Measurements from ENCODE around the gene LMBRD1.

LMBRD1 gene

DNA sequence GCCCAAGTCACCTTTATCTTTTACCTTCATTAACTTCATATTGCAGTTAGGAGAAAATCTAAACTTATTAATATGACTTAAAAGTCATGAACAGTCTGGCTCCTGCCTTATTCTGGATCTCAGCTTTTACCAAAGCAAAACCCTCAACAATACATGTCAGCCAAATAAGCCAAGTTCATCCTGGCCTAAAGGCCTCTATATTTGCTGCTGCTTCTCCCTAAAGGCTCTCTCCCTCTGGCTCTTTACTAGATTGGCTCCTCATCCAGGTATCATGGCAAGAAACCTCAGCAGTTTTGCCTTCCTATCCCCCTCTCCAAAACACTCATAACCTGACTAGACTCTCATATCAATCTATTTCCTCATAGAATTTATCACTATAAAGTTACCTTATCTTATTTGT lies 11.1 kb downstream of the LMBRD1 start:
- DNase-seq (ENCODE audit: low read depth, low spot score) = no peak
- Histone ChIP-seq H3K9ac (ENCODE audit: insufficient read length, low read depth) (no peak overlapping the region), H3K36me3 (ENCODE audit: insufficient read depth, insufficient read length, low read length) (peaks cover 6% of the 10 kb centered on the region), H3K4me3 (ENCODE audit: insufficient read length, low read depth) (no peak overlapping the region), H3K9me3 (ENCODE audit: insufficient read depth, low read length) (no peaks in the 10 kb centered on the region), H3K4me1 (ENCODE audit: insufficient read depth, insufficient read length) (no peaks in the 10 kb centered on the region), H3K27me3 (ENCODE audit: insufficient read depth, insufficient read length) (no peaks in the 10 kb centered on the region)
- TF ChIP-seq YY1 (IDR thresholded peaks at IDR 0.05; ENCODE audit: insufficient read depth, insufficient read length) (no peak), SUZ12 (IDR thresholded peaks at IDR 0.05; ENCODE audit: extremely low read depth, insufficient read depth, insufficient read length) (no peak), ZNF274 (IDR thresholded peaks at IDR 0.05; ENCODE audit: low read depth, low read length) (no peak)

DNA sequence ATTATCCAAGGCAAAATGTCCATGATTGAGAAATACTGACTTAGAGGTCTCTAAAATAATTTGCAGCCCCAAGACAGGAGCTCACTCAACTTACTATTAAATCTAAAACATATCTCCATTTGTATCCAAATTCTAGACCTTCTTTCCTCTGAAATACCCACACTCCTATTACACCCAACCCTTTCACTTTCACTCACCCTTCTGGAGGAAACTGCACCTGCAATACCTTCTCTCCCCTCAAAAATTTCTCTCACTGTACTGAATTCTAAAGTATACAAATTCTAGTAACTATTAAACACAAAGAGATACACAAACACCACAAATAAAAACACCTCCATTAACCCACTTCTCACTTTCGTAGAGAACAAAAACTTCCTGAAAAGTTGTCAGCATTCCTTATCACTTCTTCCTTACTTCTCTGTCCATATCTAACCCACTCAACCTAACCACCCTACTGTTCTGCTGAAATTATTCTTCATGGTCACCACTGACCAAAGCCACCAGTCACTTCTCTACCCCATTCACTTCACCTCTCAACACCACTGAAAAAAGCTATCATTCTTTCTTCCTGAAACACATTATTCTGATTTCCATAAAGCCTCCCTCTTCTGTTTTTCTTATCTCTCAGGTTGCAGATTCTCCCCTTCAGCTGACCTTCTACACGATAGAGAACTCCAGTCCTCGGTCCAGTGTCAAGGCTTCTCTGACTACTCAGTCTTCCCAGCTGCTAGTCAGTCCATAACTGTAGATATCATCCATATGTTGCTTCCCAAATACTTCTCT lies 12.0 kb downstream of the LMBRD1 start:
- Histone ChIP-seq H3K27me3 (ENCODE audit: insufficient read depth, insufficient read length) (no peaks in the 10 kb centered on the region), H3K9ac (ENCODE audit: insufficient read length, low read depth) (no peak overlapping the region), H3K4me1 (ENCODE audit: insufficient read depth, insufficient read length) (no peaks in the 10 kb centered on the region), H3K4me3 (ENCODE audit: insufficient read length, low read depth) (no peak overlapping the region), H3K9me3 (ENCODE audit: insufficient read depth, low read length) (no peaks in the 10 kb centered on the region), H3K36me3 (ENCODE audit: insufficient read depth, insufficient read length, low read length) (peaks cover 3% of the 10 kb centered on the region)
- TF ChIP-seq ZNF274 (IDR thresholded peaks at IDR 0.05; ENCODE audit: low read depth, low read length) = no peak
- TF ChIP-seq YY1 (IDR thresholded peaks at IDR 0.05; ENCODE audit: insufficient read depth, insufficient read length) = no peak
- TF ChIP-seq SUZ12 (IDR thresholded peaks at IDR 0.05; ENCODE audit: extremely low read depth, insufficient read depth, insufficient read length) = no peak
- DNase-seq (ENCODE audit: low read depth, low spot score) = no peak

DNA sequence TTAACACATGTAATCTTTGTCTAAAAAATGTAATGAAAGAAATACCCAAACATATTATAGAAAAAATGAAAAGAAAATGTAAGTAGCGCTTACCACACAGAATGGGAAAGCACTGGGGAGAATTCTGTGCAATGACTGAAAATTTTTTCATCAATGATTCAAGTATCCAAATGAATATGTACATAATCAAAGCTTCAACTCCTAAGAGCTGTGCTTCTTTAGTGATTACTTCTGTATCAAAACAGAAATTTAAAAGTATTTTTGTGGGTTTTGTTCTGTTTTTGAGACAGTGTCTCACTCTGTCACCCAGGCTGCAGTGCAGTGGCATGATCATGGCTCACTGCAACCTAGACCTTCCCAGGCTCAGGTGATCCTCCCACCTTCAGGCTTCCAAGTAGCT lies 13.7 kb downstream of the LMBRD1 start:
- no peak overlapping the region for H3K9ac ChIP-seq (ENCODE audit: insufficient read length, low read depth)
- no peak overlapping the region for H3K4me3 ChIP-seq (ENCODE audit: insufficient read length, low read depth)
- no peaks in the 10 kb centered on the region for H3K4me1 ChIP-seq (ENCODE audit: insufficient read depth, insufficient read length)
- no peaks in the 10 kb centered on the region for H3K27me3 ChIP-seq (ENCODE audit: insufficient read depth, insufficient read length)
- TF ChIP-seq SUZ12 (IDR thresholded peaks at IDR 0.05; ENCODE audit: extremely low read depth, insufficient read depth, insufficient read length) = no peak
- TF ChIP-seq YY1 (IDR thresholded peaks at IDR 0.05; ENCODE audit: insufficient read depth, insufficient read length) = no peak
- TF ChIP-seq ZNF274 (IDR thresholded peaks at IDR 0.05; ENCODE audit: low read depth, low read length) = no peak
- no peaks in the 10 kb centered on the region for H3K36me3 ChIP-seq (ENCODE audit: insufficient read depth, insufficient read length, low read length)
- DNase-seq (ENCODE audit: low read depth, low spot score) = no peak
- H3K9me3 ChIP-seq (ENCODE audit: insufficient read depth, low read length) = no peaks in the 10 kb centered on the region

DNA sequence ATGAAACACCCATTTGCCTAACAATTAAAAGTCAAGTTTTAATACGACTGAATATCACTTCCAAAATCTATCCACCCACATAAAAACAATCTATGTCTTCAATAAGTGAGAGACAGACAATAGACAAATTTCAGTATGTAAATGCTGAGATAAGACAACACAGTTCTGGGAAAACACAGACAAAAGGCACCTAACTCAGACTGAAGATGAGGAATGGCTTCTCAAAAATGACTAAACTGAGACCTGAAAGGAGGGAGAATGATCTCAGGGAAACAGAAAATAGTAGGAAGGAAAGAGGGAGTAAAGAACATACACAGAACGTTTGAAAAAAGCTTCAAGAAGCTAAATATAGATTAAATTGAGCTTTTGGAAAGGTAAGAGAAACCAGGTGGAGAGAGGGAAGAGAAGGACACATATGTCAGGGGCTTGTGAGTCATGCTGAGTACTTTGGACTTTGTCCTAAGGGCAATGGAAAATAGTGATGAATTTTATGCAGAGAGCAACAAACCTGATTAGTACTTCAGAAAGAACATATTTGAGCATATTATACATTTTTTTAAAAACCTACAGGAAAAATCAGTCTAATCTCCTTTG lies 16.1 kb downstream of the LMBRD1 start:
- Histone ChIP-seq H3K36me3 (ENCODE audit: insufficient read depth, insufficient read length, low read length) (no peaks in the 10 kb centered on the region), H3K4me3 (ENCODE audit: insufficient read length, low read depth) (no peak overlapping the region), H3K9ac (ENCODE audit: insufficient read length, low read depth) (no peak overlapping the region), H3K9me3 (ENCODE audit: insufficient read depth, low read length) (no peaks in the 10 kb centered on the region), H3K4me1 (ENCODE audit: insufficient read depth, insufficient read length) (no peaks in the 10 kb centered on the region), H3K27me3 (ENCODE audit: insufficient read depth, insufficient read length) (no peaks in the 10 kb centered on the region)
- DNase-seq (ENCODE audit: low read depth, low spot score) = no peak
- TF ChIP-seq YY1 (IDR thresholded peaks at IDR 0.05; ENCODE audit: insufficient read depth, insufficient read length) (no peak), SUZ12 (IDR thresholded peaks at IDR 0.05; ENCODE audit: extremely low read depth, insufficient read depth, insufficient read length) (no peak), ZNF274 (IDR thresholded peaks at IDR 0.05; ENCODE audit: low read depth, low read length) (no peak)

DNA sequence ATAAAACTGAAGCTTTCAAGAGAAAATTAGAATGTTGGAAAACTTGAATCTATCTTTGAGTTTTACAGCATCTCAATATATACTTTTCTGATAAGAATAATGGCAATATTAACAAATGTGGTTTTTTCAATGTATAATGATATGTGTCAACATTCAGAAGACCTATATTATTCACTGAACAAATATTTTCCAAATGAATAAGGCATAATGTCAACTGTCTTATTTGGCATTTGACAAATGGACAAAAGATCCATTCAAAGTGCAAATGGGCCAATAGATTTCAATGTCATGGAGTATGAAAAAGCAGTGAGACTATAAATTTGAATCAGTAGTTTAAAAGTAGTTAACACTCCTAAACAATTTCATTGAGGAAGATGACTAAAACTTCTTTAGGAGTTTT lies 20.9 kb downstream of the LMBRD1 start:
- Histone ChIP-seq H3K9ac (ENCODE audit: insufficient read length, low read depth) (no peak overlapping the region), H3K36me3 (ENCODE audit: insufficient read depth, insufficient read length, low read length) (no peaks in the 10 kb centered on the region), H3K4me1 (ENCODE audit: insufficient read depth, insufficient read length) (no peaks in the 10 kb centered on the region), H3K27me3 (ENCODE audit: insufficient read depth, insufficient read length) (no peaks in the 10 kb centered on the region), H3K4me3 (ENCODE audit: insufficient read length, low read depth) (no peak overlapping the region), H3K9me3 (ENCODE audit: insufficient read depth, low read length) (no peaks in the 10 kb centered on the region)
- TF ChIP-seq SUZ12 (IDR thresholded peaks at IDR 0.05; ENCODE audit: extremely low read depth, insufficient read depth, insufficient read length) = no peak
- TF ChIP-seq YY1 (IDR thresholded peaks at IDR 0.05; ENCODE audit: insufficient read depth, insufficient read length) = no peak
- TF ChIP-seq ZNF274 (IDR thresholded peaks at IDR 0.05; ENCODE audit: low read depth, low read length) = no peak
- no peak for DNase-seq (ENCODE audit: low read depth, low spot score)

DNA sequence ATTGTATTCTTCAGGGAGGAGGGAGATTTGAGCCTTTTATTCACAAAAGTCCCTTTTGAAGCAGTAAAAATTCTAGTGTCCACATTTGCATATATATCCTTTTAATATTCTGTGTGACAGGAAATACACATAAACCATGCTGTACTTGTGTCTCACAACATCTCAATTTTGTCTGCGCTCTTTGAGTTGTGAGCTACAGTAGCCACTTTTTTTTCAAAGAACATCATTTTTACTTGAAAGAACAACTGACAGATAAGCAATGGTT lies 21.3 kb downstream of the LMBRD1 start:
- H3K4me3 ChIP-seq (ENCODE audit: insufficient read length, low read depth) = no peak overlapping the region
- no peak for DNase-seq (ENCODE audit: low read depth, low spot score)
- no peak overlapping the region for H3K9ac ChIP-seq (ENCODE audit: insufficient read length, low read depth)
- H3K4me1 ChIP-seq (ENCODE audit: insufficient read depth, insufficient read length) = no peaks in the 10 kb centered on the region
- no peaks in the 10 kb centered on the region for H3K9me3 ChIP-seq (ENCODE audit: insufficient read depth, low read length)
- no peaks in the 10 kb centered on the region for H3K36me3 ChIP-seq (ENCODE audit: insufficient read depth, insufficient read length, low read length)
- H3K27me3 ChIP-seq (ENCODE audit: insufficient read depth, insufficient read length) = no peaks in the 10 kb centered on the region
- TF ChIP-seq YY1 (IDR thresholded peaks at IDR 0.05; ENCODE audit: insufficient read depth, insufficient read length) = no peak
- TF ChIP-seq SUZ12 (IDR thresholded peaks at IDR 0.05; ENCODE audit: extremely low read depth, insufficient read depth, insufficient read length) = no peak
- no peak for TF ChIP-seq ZNF274 (IDR thresholded peaks at IDR 0.05; ENCODE audit: low read depth, low read length)

DNA sequence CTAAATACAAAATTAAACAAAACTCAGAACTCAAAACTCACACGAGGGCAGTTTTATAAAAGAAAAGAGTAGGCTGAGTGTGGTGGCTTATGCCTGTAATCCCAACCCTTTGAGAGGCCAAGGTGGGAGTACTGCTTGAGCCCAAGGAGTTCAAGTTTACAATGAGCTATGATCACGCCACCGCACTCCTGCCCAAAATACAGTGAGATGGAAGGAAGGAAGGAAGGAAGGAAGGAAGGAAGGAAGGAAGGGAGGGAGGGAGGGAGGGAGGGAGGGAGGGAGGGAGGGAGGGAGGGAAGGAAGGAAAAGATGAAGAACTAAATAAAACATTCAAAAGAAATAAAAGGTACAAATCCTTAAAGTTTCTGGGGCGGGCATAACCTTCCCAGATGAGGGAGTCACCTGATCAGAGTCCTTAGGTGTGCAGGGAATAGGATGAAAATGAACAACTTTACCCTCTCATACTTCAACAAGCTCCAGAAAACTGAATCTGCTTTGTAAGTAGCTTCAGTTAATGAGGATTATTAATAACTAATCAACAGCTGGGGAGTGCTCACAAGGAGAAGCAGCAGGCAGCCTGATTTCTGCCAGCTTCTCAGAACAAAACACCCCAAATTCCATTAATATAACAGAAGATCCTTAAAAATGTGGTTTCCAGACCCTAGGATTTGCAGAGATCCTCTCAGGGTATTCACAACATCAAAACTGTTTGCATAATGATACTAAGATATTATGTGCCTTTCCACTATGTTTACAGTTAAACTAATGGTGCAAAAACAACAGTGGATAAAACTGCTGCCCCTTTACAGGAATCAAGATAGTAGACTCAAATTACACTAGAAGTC lies 21.8 kb downstream of the LMBRD1 start:
- TF ChIP-seq ZNF274 (IDR thresholded peaks at IDR 0.05; ENCODE audit: low read depth, low read length) (no peak), SUZ12 (IDR thresholded peaks at IDR 0.05; ENCODE audit: extremely low read depth, insufficient read depth, insufficient read length) (no peak), YY1 (IDR thresholded peaks at IDR 0.05; ENCODE audit: insufficient read depth, insufficient read length) (no peak)
- Histone ChIP-seq H3K27me3 (ENCODE audit: insufficient read depth, insufficient read length) (no peaks in the 10 kb centered on the region), H3K9me3 (ENCODE audit: insufficient read depth, low read length) (no peaks in the 10 kb centered on the region), H3K36me3 (ENCODE audit: insufficient read depth, insufficient read length, low read length) (no peaks in the 10 kb centered on the region), H3K9ac (ENCODE audit: insufficient read length, low read depth) (no peak overlapping the region), H3K4me3 (ENCODE audit: insufficient read length, low read depth) (no peak overlapping the region), H3K4me1 (ENCODE audit: insufficient read depth, insufficient read length) (no peaks in the 10 kb centered on the region)
- DNase-seq (ENCODE audit: low read depth, low spot score) = no peak

All from NT2/D1 (cell line).